ENCODE results near the gene HMG20B. TPM values are rescaled to one million over a fixed set of nuclear protein-coding genes. Genes with fewer than 3 reads are reported as not detected.

The HMG20B gene
- total RNA-seq, 3 donors from 2014 or later, result 79.9 to 81.9 (median 81.4) TPM

GRCh38 chr19:3605770-3606169 lies 33.0 kb downstream of the HMG20B start:
- DNase-seq (no peak), ATAC-seq (peak; percentile 13)
- H3K4me3 ChIP-seq, result no peak overlapping the region
- H3K4me1 ChIP-seq (ENCODE audit: low read depth), result peaks cover 28% of the 10 kb centered on the region
- TF ChIP-seq CTCF (IDR thresholded peaks at IDR 0.05), result no peak
- H3K36me3 ChIP-seq (ENCODE audit: low read depth), result no peaks in the 10 kb centered on the region
- no peaks in the 10 kb centered on the region for H3K9me3 ChIP-seq
- intact Hi-C loops (cut with DNase I, micrococcal nuclease), result no loop called here

- H3K36me3 ChIP-seq (ENCODE audit: low read depth), result no peaks in the 10 kb centered on the region
- H3K4me1 ChIP-seq (ENCODE audit: low read depth), result peaks cover 28% of the 10 kb centered on the region
- DNase-seq (peak; percentile 78 to 86 (median 82)), ATAC-seq (peak; percentile 92)
- intact Hi-C loops (cut with DNase I, micrococcal nuclease), result no loop called here
- H3K4me3 ChIP-seq, result no peak overlapping the region
- no peaks in the 10 kb centered on the region for H3K9me3 ChIP-seq
- no peak for TF ChIP-seq CTCF (IDR thresholded peaks at IDR 0.05)
Observed at GRCh38 chr19:3606174-3606689, 33.5 kb downstream of the HMG20B start.

- peak; percentile 61 for ATAC-seq
Observed at GRCh38 chr19:3606690-3607289, 34.0 kb downstream of the HMG20B start, which contains the start of gene TBXA2R. Gene TBXA2R, minus strand, starts transcription at chr19:3606875. Its CDS starts 6,241 bp downstream, at chr19:3600634.

GRCh38 chr19:3607303-3608078 lies 34.7 kb downstream of the HMG20B start:
- no peak for TF ChIP-seq CTCF (IDR thresholded peaks at IDR 0.05)
- H3K4me1 ChIP-seq (ENCODE audit: low read depth), result peaks cover 28% of the 10 kb centered on the region
- DNase-seq, result no peak
- no peaks in the 10 kb centered on the region for H3K36me3 ChIP-seq (ENCODE audit: low read depth)
- H3K9me3 ChIP-seq, result no peaks in the 10 kb centered on the region
- H3K4me3 ChIP-seq, result no peak overlapping the region
- no peak for ATAC-seq
- intact Hi-C loops (cut with DNase I, micrococcal nuclease), result no loop called here

More at GRCh38 chr19:3606690-3607289, 34.0 kb downstream of the HMG20B start, which contains the start of gene TBXA2R:
- Histone ChIP-seq H3K9me3 (no peaks in the 10 kb centered on the region), H3K36me3 (ENCODE audit: low read depth) (no peaks in the 10 kb centered on the region), H3K4me3 (no peak within 1 kb of the TSS), H3K4me1 (ENCODE audit: low read depth) (peaks cover 28% of the 10 kb centered on the region)
- peak in 2 of 3 donors; percentile 71 to 79 for DNase-seq
- TF ChIP-seq CTCF (IDR thresholded peaks at IDR 0.05), result no peak
- intact Hi-C loops (cut with DNase I, micrococcal nuclease), result no loop called here

- no peak for ATAC-seq
- Histone ChIP-seq H3K4me1 (ENCODE audit: low read depth) (peaks cover 28% of the 10 kb centered on the region), H3K36me3 (ENCODE audit: low read depth) (no peaks in the 10 kb centered on the region), H3K9me3 (no peaks in the 10 kb centered on the region), H3K4me3 (no peak overlapping the region)
- intact Hi-C loops (cut with DNase I, micrococcal nuclease), result no loop called here
- no peak for TF ChIP-seq CTCF (IDR thresholded peaks at IDR 0.05)
- no peak for DNase-seq
Observed at GRCh38 chr19:3608079-3608641, 35.4 kb downstream of the HMG20B start.
